ENCODE measurements around the gene ZSCAN5A.
A peak's percentile ranks its signal among the peaks of the same experiment; 100 is the strongest.
"Not testable (repeated sequence)": the region's sequence is repeated elsewhere in the genome, so short reads cannot be mapped to it uniquely, and the experiment has no call there.

Gene ZSCAN5A, protein sequence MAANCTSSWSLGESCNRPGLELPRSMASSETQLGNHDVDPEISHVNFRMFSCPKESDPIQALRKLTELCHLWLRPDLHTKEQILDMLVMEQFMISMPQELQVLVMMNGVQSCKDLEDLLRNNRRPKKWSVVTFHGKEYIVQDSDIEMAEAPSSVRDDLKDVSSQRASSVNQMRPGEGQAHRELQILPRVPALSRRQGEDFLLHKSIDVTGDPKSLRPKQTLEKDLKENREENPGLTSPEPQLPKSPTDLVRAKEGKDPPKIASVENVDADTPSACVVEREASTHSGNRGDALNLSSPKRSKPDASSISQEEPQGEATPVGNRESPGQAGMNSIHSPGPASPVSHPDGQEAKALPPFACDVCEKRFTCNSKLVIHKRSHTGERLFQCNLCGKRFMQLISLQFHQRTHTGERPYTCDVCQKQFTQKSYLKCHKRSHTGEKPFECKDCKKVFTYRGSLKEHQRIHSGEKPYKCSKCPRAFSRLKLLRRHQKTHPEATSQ

DNA sequence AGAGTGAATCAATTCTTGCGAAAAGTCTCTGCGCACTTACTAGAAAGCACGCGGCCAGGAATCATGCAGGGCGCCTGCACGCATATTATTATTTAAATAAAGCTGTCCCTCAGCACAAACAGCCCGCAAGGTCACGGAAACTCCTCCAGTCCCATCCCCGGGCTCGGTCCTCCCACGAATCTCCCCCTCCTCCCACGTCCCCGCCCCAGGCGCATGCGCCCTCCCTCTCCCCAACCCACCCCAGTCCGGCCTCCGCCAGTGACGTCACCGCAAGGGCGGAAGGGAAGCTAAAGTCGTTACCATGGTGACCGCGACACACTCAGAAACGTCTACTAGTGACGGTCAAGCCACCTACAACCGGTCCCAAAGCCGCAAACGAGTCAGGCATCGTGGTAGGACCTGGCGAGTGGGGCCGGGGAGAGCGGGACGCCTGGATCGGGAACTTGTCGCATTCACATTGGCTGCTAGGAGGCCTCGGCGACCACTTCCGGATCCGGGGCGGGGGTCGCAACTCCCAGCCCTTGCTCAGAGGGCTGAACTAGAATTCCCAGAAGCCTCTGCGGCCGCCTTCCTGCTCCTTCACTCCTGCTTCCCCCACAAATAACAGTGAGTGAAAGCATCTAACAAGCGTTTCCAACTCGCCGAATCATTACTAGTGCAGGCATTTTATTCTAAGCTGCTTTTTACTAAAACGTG, at the start of gene ZSCAN5A:
TSS of gene ZSCAN5A (minus strand) at position 459 of the 696 bp plus-strand sequence. CDS start 89,793 bp downstream, outside the sequence.
- peak; percentile 98 for DNase-seq

DNA sequence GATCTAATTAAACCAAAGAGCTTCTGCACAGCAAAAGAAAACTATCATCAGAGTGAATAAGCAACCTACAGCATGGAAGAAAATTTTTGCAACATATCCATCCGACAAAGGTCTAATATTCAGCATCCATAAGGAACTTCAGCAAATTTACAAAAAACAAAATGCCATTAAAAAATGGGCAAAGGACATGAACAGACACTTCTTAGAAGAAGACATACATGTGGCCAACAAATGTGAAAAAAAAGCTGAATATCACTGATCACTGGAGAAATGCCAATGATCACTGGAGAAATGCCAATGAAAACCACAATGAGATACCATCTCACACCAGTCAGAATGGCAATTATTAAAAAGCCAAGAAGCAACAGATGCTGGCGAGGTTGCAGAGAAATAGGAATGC, 46.2 kb upstream of the ZSCAN5A start:
- no peak for DNase-seq

DNA sequence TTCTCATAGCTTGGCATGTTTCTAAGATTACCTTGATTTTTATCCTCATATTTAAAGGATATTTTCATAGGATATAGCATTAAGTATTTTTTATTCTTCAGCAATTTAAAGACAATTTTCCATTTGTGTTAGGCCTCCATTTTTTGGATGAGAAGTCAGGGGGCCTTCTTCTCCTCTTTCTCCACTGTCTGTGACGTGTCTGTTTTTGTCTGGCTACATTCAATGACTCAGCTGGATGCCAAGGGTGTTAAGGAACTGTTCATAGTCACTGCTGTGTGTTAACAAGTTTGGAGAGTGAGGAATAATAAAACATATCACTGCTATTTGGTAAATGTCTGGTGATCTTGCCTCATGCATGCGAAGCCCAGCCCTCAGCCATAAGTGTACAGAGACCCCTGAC, 42.3 kb upstream of the ZSCAN5A start:
- no peak for DNase-seq

DNA sequence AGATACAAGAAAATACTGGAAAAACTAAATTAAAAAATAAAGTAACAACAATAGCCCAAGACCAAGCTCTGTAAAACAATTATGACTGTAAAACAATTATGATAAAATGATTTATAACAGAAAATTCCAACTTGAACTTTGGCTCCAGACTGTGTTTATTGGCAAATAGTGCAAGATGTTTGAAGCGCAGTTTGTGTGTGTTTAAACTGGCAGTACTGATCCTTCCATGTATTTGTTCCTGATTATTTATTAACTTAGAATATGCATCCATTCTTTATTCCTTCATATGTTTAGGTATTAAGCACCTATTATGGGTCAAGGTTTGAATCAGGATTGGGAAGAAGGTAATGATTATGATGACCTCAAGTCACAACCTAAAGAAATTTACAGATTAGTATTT, 40.9 kb upstream of the ZSCAN5A start:
- no peak for DNase-seq

DNA sequence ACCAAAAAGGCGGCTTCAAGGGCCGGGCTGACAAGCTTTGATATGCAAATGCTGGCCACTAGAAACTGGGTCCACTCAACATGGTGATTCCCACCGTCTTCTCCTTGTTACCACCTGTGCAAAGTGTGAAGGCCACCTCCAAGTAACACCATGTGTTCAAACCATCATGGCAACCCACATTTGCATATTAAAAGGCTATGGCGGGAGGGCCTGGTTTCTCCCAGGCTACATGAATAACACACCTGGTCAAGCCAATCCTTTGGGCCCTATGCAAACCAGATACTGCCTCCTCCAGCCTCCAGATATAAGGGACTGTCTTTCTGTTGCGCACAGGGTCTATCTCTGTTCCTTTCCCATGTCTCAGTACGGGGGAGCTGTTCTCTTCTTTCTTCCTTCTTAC, 36.6 kb upstream of the ZSCAN5A start:
- no peak for DNase-seq

DNA sequence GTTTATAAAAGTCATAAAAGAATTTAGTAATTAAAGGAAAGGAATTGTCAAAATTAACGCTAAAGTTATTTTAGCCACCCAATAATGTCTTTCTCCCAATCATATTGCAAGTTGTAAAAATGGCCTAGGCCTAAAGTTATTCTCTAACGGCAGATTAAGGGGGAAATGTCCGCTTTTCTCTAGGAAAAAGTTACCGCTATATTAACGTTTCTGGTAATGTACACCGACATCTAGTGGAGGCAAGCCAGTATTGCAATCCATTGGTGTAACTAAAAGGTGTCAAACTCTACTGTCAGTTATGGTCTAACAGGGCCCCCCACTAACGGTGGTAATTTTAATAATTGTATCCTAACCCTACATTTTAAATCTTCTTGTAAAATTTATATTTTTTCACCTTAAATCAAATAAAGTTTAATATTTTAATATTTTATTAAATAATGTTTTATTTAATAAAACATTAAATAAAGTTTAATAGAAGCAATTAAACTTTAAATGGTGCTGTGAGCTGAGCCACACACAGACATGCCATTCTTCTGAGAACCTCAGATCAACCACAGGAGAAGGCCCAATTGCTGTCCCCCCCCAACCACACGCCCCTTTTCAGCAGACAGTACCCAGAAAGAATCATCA, 35.9 kb upstream of the ZSCAN5A start:
- DNase-seq, result peak; percentile 20

DNA sequence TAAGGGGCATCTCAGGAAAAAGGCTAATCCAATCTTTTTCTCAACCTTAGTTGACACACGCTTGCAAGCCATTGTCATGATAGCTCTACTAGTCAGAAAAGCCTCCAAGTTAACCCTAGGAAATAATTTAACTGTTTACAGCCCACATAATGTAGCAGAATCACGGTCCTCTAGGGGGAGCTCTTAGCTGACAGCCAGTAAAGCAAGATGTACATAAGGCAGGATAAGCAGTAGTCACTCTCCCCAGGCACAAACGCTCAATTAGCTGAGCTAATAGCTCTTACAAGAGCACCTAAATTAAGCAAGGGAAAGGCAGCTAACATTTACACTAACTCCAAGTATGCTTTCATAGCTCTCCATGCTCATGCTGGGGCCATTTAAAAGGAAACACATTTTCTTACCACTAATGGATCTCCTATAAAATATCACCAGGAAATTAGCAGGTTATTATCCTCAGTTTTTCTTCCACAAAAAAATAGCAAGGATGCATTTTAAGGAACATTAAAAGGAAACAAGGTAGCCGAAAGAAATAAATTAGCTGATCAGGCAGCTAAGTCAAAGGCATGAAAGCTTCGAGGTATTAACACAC, 33.7 kb upstream of the ZSCAN5A start:
- DNase-seq, result no peak

DNA sequence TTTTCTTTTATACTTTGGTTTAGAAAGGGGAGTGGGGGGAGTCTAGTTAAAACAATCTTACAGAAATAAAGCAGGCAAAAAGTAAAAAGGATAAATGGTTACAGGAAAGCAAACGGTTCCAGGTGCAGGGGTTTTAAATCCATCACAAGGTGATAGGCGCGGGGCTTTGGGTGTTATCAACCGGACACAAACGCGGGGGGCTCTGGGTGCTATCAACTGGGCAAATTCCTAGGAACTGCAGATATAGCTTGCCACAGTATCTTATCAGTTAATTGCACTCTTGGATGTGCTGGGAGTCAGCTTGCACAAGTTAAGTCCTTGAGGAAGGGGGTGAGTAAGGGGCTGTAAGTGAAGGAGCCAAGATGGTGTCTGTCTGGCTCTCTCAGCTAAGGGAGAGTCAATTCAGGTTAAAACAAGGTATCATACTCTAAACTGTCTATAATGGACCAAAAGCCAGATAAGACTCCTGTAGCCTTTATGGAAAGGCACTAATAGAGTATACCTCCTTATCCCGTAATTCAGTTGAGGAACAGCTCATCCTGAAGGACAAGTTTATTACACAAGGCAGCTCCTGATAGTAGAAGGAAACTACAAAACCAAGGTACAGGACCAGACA, 32.6 kb upstream of the ZSCAN5A start:
- DNase-seq, result no peak

DNA sequence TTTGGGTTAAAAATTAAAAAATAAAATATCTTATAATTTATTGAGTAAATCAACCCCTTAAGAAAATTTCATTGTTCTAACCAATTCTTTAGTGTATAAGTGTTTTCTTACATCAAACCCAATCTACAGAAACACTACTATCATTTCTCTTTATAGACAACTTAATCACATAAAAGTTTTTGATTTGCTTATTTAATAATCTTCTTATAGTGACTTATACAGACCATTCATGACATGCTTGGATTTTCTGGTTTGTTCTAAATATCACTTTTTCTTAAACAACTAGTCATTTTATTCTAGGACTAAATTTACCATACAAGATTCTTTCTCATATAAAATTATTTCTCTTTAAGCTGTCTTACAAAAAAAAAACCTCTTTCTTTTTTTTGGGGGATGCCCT, 27.3 kb upstream of the ZSCAN5A start:
- DNase-seq, result no peak

DNA sequence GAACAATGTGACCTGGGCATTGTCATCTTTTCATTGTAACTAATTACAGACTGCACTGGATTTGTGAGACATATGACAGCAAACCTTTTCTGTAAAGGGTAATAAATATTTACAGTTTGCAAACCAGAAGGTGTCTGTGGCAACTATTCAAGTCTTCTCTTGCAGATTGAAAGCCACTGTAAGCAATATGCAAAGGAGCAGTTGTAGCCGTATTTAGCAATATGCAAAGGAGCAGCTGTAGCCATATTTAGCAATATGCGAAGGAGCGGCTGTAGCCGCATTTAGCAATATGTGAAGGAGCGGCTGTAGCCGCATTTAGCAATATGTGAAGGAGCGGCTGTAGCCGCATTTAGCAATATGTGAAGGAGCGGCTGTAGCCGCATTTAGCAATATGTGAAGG, 24.4 kb upstream of the ZSCAN5A start:
- not testable (repeated sequence) for DNase-seq

DNA sequence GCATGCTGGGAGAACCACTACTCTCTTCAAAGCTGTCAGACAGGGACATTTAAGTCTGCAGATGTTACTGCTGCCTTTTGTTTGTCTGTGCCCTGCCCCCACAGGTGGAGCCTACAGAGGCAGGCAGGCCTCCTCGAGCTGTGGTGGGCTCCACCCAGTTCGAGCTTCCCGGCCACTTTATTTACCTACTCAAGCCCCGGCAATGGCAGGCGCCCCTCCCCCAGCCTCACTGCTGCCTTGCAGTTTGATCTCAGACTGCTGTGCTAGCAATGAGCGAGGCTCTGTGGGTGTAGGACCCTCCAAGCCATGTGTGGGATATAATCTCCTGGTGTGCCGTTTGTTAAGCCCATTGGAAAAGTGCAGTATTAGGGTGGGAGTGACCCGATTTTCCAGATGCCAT, 22.4 kb upstream of the ZSCAN5A start:
- not testable (repeated sequence) for DNase-seq

DNA sequence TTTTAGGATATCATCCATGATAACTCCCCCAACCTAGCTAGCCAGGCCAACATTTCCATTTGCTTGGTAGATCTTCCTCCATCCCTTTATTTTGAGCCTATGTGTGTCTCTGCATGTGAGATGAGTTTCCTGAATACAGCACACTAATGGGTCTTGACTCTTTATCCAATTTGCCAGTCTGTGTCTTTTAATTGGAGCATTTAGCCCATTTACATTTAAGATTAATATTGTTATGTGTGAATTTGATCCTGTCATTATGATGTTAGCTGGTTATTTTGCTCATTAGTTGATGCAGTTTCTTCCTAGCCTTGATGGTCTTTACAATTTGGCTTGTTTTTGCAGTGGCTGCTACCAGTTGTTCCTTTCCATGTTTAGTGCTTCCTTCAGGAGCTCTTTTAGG, 20.7 kb upstream of the ZSCAN5A start:
- not testable (repeated sequence) for DNase-seq

DNA sequence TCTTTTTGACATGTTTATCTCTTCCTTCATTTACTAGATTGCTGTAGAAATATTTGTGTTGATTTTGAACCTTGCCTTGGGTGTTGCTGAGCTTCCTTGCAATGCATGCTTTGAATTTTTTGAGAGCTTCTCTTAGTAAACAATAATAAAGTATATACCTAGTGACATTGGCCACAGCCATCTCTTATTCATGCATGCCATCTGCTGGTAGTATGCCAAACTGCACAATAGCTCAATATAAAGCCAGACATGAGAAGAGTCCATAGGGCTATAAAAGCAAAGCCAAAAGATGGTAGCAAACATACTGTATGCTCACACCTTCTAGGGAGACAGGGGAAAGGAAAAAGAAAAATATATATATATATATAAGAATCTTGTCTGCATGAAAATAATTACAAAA, 18.9 kb upstream of the ZSCAN5A start:
- no peak for DNase-seq

DNA sequence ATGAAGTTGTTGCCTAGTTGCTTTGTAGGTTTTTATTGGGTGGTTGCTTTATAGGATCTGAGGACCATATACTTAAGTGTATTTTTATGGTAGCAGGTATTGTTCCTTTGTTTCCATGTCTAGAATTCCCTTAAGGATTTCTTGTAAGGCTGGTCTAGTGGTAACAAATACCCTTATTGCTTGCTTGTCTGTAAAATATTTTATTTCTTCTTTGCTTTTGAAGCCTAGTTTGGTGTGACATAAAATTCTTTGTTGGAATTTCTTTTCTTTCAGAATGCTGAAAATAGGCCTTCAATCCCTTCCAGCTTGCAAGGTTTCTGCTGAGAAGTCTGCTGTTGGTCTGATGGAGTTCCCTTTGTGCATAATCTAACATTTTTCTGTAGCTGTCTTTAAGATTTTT, 18.1 kb upstream of the ZSCAN5A start:
- no peak for DNase-seq

DNA sequence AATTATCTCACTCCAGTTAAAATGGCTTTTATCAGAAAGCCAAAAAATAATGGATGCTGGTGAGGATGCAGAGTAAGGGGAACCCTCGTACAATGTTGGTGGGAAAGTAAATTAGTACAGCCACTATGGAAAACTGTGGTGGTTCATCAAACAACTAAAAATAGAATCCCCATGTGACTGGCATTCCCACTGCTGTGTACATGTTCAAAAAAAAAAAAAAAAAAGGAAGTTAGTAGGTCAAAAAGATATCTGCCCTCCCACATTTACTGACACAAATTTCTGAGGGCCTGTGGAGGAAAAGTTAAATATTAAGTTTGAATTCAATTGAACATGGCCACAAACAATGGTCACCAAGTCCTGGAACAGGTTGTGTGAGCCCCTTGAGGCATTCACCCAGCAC, 9.8 kb upstream of the ZSCAN5A start:
- no peak for DNase-seq

DNA sequence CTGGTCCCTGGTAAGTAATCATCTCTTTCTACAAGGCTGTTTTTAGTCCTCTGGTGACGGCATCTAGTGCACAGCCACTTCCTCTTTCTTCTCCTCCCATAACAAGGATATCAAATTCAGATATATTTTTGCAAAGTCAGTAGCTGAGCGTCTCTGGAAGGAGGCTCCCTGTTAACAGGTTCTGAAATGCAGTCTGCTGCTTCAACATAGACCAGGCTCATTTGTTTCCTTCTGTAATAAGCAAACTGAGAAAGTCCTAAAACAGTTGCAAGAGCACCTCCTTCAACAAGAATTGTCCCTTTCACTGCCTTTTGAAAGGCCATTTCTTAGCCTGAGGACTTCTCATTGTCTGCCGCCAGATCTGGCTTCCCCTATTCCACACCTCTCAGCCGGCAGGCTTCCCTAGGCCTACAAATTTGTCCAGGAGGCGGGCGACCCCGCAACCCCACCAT, 7.4 kb upstream of the ZSCAN5A start:
- no peak for DNase-seq

DNA sequence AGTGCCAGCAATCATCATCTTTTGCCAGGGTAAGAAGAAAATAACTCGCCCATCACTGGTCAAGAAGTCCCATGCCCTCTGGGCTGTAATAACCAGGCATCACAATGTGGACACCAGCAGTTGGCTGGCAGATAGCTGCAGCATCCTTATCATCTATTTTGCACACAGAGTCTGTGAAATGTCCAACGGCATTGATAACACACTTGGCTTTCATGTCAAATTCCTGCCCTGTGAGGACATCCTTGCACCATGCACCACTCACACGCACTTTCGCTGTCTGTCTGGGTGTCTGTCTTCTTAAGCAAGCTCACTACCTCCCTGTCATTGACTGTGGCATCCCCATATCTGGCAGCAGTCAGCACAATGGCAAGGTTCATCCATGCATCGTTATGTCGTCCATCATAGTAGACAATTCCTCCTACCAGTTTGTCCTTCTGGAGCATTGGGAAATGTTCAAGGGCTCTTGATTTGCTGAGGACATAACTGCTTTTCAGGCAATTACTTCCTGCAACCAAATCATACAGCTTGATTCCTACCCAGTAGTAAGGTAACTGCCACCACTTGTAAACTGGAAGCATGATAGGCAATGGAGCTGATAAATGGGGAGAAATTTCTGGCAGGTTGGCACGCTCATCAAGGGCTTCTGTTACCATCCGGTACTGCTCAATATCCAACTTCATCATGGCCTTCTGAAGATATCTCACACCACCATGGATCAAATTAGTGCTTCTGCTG, 6.8 kb upstream of the ZSCAN5A start:
- no peak for DNase-seq

DNA sequence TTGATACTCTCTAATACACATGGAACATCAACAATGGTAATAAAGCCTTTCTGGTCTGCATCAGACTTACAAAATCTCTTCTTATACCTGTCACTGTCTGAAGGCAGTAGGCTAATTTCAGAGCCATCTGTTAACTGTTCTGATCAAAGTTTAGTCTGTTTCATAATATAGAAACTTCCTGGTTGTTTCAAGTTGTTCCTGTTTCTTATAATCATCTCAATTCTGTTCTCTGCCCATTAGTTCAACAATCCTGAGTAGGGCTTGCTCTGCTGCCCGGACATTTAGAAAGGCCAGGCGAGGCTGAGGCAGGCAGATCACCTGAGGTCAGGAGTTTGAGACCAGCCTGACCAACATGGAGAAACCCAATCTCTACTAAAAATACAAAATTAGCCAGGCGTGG, 5.4 kb upstream of the ZSCAN5A start:
- DNase-seq, result no peak

DNA sequence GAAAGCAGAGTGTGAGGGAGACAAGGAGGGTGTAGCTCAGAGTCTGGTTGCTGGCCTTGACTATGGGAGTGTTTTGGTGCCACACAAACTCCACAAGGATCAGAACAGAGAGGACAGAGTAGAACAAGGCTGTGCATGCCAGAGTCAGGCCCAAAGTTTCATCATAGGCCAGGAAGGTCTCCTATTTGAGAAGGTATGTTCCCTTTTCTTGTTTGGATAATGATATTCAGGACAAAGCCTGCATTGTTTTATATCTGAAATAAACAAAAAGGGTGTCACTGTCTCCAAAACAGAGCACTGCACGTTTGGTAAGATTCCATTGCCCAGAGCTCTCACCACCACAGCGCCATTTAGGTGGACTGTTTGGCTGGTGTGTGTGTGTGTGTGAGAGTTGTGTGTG, 3.1 kb upstream of the ZSCAN5A start:
- DNase-seq, result no peak

DNA sequence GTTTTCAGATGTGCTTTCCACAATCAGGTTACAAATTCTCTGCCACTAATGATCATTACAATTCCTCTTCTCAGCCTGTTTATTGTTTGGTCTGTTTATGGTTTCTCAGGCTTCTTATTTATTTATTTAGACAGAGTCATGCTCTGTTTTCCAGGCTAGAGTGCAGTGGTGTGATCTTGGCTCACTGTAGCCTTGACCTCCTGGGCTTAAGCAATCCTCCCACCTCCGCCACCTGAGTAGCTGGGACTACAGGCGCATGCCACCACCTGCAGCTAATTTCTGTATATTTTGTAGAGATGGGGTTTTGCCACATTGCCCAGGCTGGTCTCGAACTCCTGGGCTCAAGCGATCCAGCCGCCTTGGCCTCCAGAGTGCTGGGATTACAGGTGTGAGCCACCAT, 2.1 kb upstream of the ZSCAN5A start:
- DNase-seq, result no peak

DNA sequence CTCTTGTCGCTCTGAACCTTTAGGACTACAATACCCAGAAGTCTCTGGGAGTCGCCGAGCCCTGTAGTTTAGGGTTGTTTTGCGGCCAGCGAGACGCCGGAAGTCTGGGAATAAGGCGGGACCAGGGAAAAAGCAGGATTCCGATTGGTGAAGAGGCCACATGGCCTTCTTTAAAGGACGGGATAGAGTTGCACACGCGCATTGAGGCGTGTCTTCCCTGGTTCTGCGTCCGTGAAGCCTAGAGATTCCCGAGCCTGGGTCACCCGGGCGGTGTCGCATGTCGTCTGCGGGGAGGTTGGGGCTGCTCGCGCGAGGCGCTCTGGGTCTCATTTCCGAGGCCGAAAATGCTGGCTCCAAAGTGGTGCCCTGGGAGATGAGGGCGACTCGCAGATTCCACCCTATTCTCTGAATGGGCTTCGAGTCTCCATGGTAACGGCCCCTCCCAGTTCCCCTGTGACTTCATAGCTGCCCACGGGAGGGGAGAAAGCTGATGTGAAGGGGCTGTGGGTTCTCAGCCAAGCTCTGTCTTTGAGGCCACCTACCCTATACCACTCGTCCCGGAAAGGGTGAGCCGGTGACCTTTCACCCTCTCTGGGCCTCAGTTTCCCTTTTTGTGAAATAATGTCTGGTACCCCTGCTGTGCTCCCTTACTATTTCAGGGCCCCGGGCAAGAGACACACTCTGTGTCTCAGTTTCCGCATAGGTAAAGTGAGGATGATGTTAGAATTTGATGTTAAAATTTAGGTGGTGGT, 614 bp upstream of the ZSCAN5A start:
- peak; percentile 87 for DNase-seq

Measured in activated T-cell treated with anti-CD3 and anti-CD28 coated beads, Interleukin-2, amount 50 U/mL, for 1 hour (primary cell).